Progenitor cell of endocrine pancreas (in vitro differentiated cells): ENCODE measurements around the gene DNMT3A. TPM values are rescaled to one million over a fixed set of nuclear protein-coding genes. Genes with fewer than 3 reads are reported as not detected.

Experiments used
- DNase-seq: peaks from one replicate; pipeline ENCODE4 v3.0.0; 2021; ENCODE audit warnings: low spot score; ENCODE audit not compliant: unreplicated experiment
- H3K27ac Mint-ChIP-seq: 2 replicates; pipeline ENCODE4 v1.8.0; 2021; ENCODE audit warnings: mild to moderate bottlenecking, moderate library complexity, mixed read lengths
- H3K27me3 Mint-ChIP-seq: 2 replicates; pipeline ENCODE4 v1.8.0; 2021; ENCODE audit warnings: mixed read lengths
- H3K36me3 Mint-ChIP-seq: 2 replicates; pipeline ENCODE4 v1.8.0; 2022; ENCODE audit warnings: mixed read lengths; ENCODE audit not compliant: insufficient read depth
- H3K4me1 Mint-ChIP-seq: 2 replicates; pipeline ENCODE4 v1.8.0; 2021; ENCODE audit warnings: low read depth, mixed read lengths
- H3K4me3 Mint-ChIP-seq: 2 replicates; pipeline ENCODE4 v1.8.0; 2021; ENCODE audit warnings: low read depth, mild to moderate bottlenecking, moderate library complexity, mixed read lengths
- H3K9me3 Mint-ChIP-seq: 2 replicates; pipeline ENCODE4 v1.8.0; 2021; ENCODE audit warnings: low read depth, mixed read lengths
- CTCF ChIP-seq: fragments of 200-600 bp; sonication (generic); IDR thresholded peaks from one replicate; pipeline ENCODE4 v1.5.0; 2021; ENCODE audit warnings: antibody characterized with exemption, mild to moderate bottlenecking; ENCODE audit not compliant: unreplicated experiment
- total RNA-seq: library from RNA; stranded (reverse); gene quantifications from 2 replicates; pipeline ENCODE4 v1.2.1, GENCODE V29; 2021

The DNMT3A gene
- total RNA-seq, 1 donor from 2014 or later: 168 TPM

- no peak overlapping the region for H3K27ac Mint-ChIP-seq
- DNase-seq: no peak
- peaks cover 6% of the 10 kb centered on the region for H3K27me3 Mint-ChIP-seq
- H3K9me3 Mint-ChIP-seq: no peaks in the 10 kb centered on the region
- H3K4me3 Mint-ChIP-seq: no peak overlapping the region
- peaks cover 7% of the 10 kb centered on the region for H3K4me1 Mint-ChIP-seq
- TF ChIP-seq CTCF: no peak
- H3K36me3 Mint-ChIP-seq: peaks cover 8% of the 10 kb centered on the region
Measured at GRCh38 chr2:25379535-25379934, 37.8 kb upstream of the DNMT3A start.

- Mint-ChIP-seq H3K27ac (no peak overlapping the region), H3K27me3 (peaks cover 11% of the 10 kb centered on the region), H3K4me1 (peaks cover 7% of the 10 kb centered on the region), H3K9me3 (no peaks in the 10 kb centered on the region), H3K4me3 (no peak overlapping the region), H3K36me3 (peaks cover 7% of the 10 kb centered on the region)
- no peak for DNase-seq
- TF ChIP-seq CTCF: no peak
Measured at GRCh38 chr2:25378731-25379490, 37.2 kb upstream of the DNMT3A start.

- Mint-ChIP-seq H3K4me3 (no peak overlapping the region), H3K27me3 (peaks cover 13% of the 10 kb centered on the region), H3K27ac (peak overlapping the region; percentile 56), H3K36me3 (peaks cover 7% of the 10 kb centered on the region), H3K9me3 (no peaks in the 10 kb centered on the region), H3K4me1 (peaks cover 7% of the 10 kb centered on the region)
- no peak for TF ChIP-seq CTCF
- DNase-seq: no peak
Measured at GRCh38 chr2:25377822-25378421, 36.2 kb upstream of the DNMT3A start.

- H3K4me1 Mint-ChIP-seq: peaks cover 12% of the 10 kb centered on the region
- H3K27ac Mint-ChIP-seq: peak overlapping the region; percentile 71
- H3K9me3 Mint-ChIP-seq: no peaks in the 10 kb centered on the region
- peaks cover 14% of the 10 kb centered on the region for H3K27me3 Mint-ChIP-seq
- H3K4me3 Mint-ChIP-seq: peak overlapping the region; percentile 44
- H3K36me3 Mint-ChIP-seq: peaks cover 7% of the 10 kb centered on the region
- peak; percentile 86 for DNase-seq
- peak; percentile 99 for TF ChIP-seq CTCF
Measured at GRCh38 chr2:25376750-25377621, 35.3 kb upstream of the DNMT3A start.

- Mint-ChIP-seq H3K27me3 (peaks cover 14% of the 10 kb centered on the region), H3K4me3 (no peak overlapping the region), H3K36me3 (peaks cover 7% of the 10 kb centered on the region), H3K9me3 (no peaks in the 10 kb centered on the region), H3K27ac (no peak overlapping the region), H3K4me1 (peaks cover 18% of the 10 kb centered on the region)
- no peak for TF ChIP-seq CTCF
- no peak for DNase-seq
Measured at GRCh38 chr2:25375989-25376545, 34.3 kb upstream of the DNMT3A start.
